Keratinocyte (primary cell): ENCODE results near the gene KCNN1. TPM values are rescaled to one million over a fixed set of nuclear protein-coding genes. Genes with fewer than 3 reads are reported as not detected.

Experiments
- DNase-seq: peaks from one replicate; pipeline ENCODE4 v3.0.0-alpha.2; 2011; ENCODE audit warnings: low read depth, missing footprints, low spot score
- FAIRE-seq: peaks from 2 replicates; lab custom pipeline; 2011; peaks lifted over from hg19 to GRCh38; lab: Jason Lieb, UNC
- H2AFZ ChIP-seq: 2 replicates; pipeline ENCODE4 v1.6.0; 2012; ENCODE audit warnings: low read length, control low read depth, inconsistent platforms; ENCODE audit not compliant: control insufficient read depth
- H3K27ac ChIP-seq: 2 replicates; pipeline ENCODE4 v1.5.1; 2011; ENCODE audit warnings: low read length; ENCODE audit not compliant: control insufficient read depth, insufficient read depth
- H3K27me3 ChIP-seq: 3 replicates; pipeline ENCODE4 v1.6.0; 2011; ENCODE audit warnings: low read length; ENCODE audit not compliant: control insufficient read depth, insufficient read depth; ENCODE audit errors: extremely low read depth
- H3K36me3 ChIP-seq, 2 experiments: 2 replicates in 1 of 2; 3 replicates in 1 of 2; pipeline ENCODE4 v1.5.1; 2011; ENCODE audit warnings: low read length in 2 of 2, mild to moderate bottlenecking in 1 of 2; ENCODE audit not compliant: control insufficient read depth in 2 of 2, insufficient read depth in 2 of 2; ENCODE audit errors: extremely low read depth in 1 of 2
- H3K4me1 ChIP-seq: 3 replicates; pipeline ENCODE4 v1.5.1; 2011; ENCODE audit warnings: low read length; ENCODE audit not compliant: control insufficient read depth, insufficient read depth; ENCODE audit errors: extremely low read depth
- H3K4me2 ChIP-seq: 3 replicates; pipeline ENCODE4 v1.6.0; 2011; ENCODE audit warnings: low read depth, low read length; ENCODE audit not compliant: control insufficient read depth, insufficient read depth; ENCODE audit errors: extremely low read depth
- H3K4me3 ChIP-seq, 3 experiments: fragments of 200-600 bp in 1 of 3; sonication (generic) in 1 of 3; 2 replicates in 2 of 3; 3 replicates in 1 of 3; pipeline ENCODE4 v1.5.1; 2011 to 2016; ENCODE audit warnings: low read length in 3 of 3, mild to moderate bottlenecking in 3 of 3, control low read depth in 2 of 3, inconsistent platforms in 1 of 3, low read depth in 1 of 3, mixed read lengths in 1 of 3, mixed run types in 1 of 3, moderate library complexity in 1 of 3; ENCODE audit not compliant: control insufficient read depth in 2 of 3, insufficient read depth in 2 of 3; ENCODE audit errors: extremely low read depth in 1 of 3
- H3K79me2 ChIP-seq: 2 replicates; pipeline ENCODE4 v1.6.0; 2012; ENCODE audit warnings: low read length; ENCODE audit not compliant: control insufficient read depth, insufficient read depth
- H3K9ac ChIP-seq: 3 replicates; pipeline ENCODE4 v1.6.0; 2011; ENCODE audit warnings: low read length; ENCODE audit not compliant: control insufficient read depth, insufficient read depth; ENCODE audit errors: extremely low read depth
- H3K9me1 ChIP-seq: 3 replicates; pipeline ENCODE4 v1.6.0; 2011; ENCODE audit warnings: low read length; ENCODE audit not compliant: control insufficient read depth, insufficient read depth; ENCODE audit errors: extremely low read depth
- H3K9me3 ChIP-seq: 2 replicates; pipeline ENCODE4 v1.5.1; 2012; ENCODE audit warnings: low read depth, low read length; ENCODE audit not compliant: control insufficient read depth
- H4K20me1 ChIP-seq: 3 replicates; pipeline ENCODE4 v1.6.0; 2011; ENCODE audit warnings: low read length; ENCODE audit not compliant: control insufficient read depth, insufficient read depth; ENCODE audit errors: extremely low read depth
- CTCF ChIP-seq, 3 experiments: IDR thresholded peaks in 1 of 3; conservative IDR thresholded peaks in 1 of 3; optimal IDR thresholded peaks in 1 of 3; 2 replicates in 2 of 3; 3 replicates in 1 of 3; pipeline versions ENCODE3 to v1.5.1; 2011; ENCODE audit warnings: low read length in 3 of 3, mild to moderate bottlenecking in 3 of 3, moderate library complexity in 2 of 3, control low read depth in 1 of 3, inconsistent platforms in 1 of 3; ENCODE audit not compliant: insufficient read depth in 2 of 3; ENCODE audit errors: extremely low read depth in 1 of 3
- EZH2 ChIP-seq: IDR thresholded peaks from one replicate; pipeline ENCODE4 v1.6.1; 2012; ENCODE audit warnings: inconsistent platforms, mild to moderate bottlenecking, low read length, moderate library complexity
- dilution Hi-C: fragments of 300-500 bp; cut with MboI; formaldehyde crosslinking; loops from one replicate; pipeline ENCODE4 v1.7.0; 2020; ENCODE audit warnings: low sequenced_read_pairs; ENCODE audit not compliant: extremely low pct_ligation_motif_present
- polyA plus RNA-seq, 5 experiments: library from polyadenylated mRNA; depleted of rRNA in 3 of 5; stranded (reverse) in 3 of 5; stranded (forward) in 1 of 5; unstranded in 1 of 5; fragments of >200 nt; gene quantifications; 1 replicate in 1 of 5; 2 replicates in 3 of 5; 3 replicates in 1 of 5; pipeline versions ENCODE4 v1.2.1 to v1.2.3, GENCODE V29; 2011 to 2012; ENCODE audit warnings: missing spikeins in 2 of 5, low read depth in 1 of 5, low replicate concordance in 1 of 5

Gene KCNN1
- polyA plus RNA-seq, 1 donor (not counting 4 experiments of a cell fraction or from before 2014, with no cell fraction given): not detected

GRCh38 chr19:17993076-17993813 lies 26.3 kb downstream of the KCNN1 start:
- Histone ChIP-seq H2AFZ (no peak overlapping the region), H3K4me2 (no peak overlapping the region), H3K27ac (no peak overlapping the region), H3K4me3 (no peak overlapping the region), H3K27me3 (no peaks in the 10 kb centered on the region), H3K79me2 (no peaks in the 10 kb centered on the region), H4K20me1 (no peaks in the 10 kb centered on the region), H3K9me3 (no peaks in the 10 kb centered on the region), H3K36me3 (no peaks in the 10 kb centered on the region), H3K4me1 (peaks cover 8% of the 10 kb centered on the region), H3K9me1 (no peaks in the 10 kb centered on the region), H3K9ac (no peak overlapping the region)
- DNase-seq: no peak
- dilution Hi-C loops: no loop called here
- FAIRE-seq: no peak
- no peak for TF ChIP-seq CTCF (optimal IDR thresholded peaks at IDR 0.05 in 1 of 3, IDR thresholded peaks at IDR 0.05 in 1 of 3, conservative IDR thresholded peaks at IDR 0.05 in 1 of 3; ENCODE audit: extremely low read depth in 1 of 3, insufficient read depth in 2 of 3, low read length in 3 of 3)
- no peak for TF ChIP-seq EZH2

GRCh38 chr19:17996826-17997316 lies 30.0 kb downstream of the KCNN1 start:
- Histone ChIP-seq H3K79me2 (peaks cover 2% of the 10 kb centered on the region), H3K27me3 (no peaks in the 10 kb centered on the region), H3K4me3 (no peak overlapping the region), H3K4me1 (peaks cover 11% of the 10 kb centered on the region), H3K36me3 (no peaks in the 10 kb centered on the region), H3K9me3 (no peaks in the 10 kb centered on the region), H4K20me1 (no peaks in the 10 kb centered on the region), H3K9me1 (no peaks in the 10 kb centered on the region), H3K9ac (no peak overlapping the region), H2AFZ (no peak overlapping the region), H3K4me2 (no peak overlapping the region), H3K27ac (no peak overlapping the region)
- no peak for DNase-seq
- dilution Hi-C loops: no loop called here
- FAIRE-seq: no peak
- TF ChIP-seq EZH2 (no peak), CTCF (optimal IDR thresholded peaks at IDR 0.05 in 1 of 3, IDR thresholded peaks at IDR 0.05 in 1 of 3, conservative IDR thresholded peaks at IDR 0.05 in 1 of 3; ENCODE audit: extremely low read depth in 1 of 3, insufficient read depth in 2 of 3, low read length in 3 of 3) (peak; percentile 82 to 100 (median 99))
